T-helper 22 cell (primary cell): ENCODE results near the gene PCDH15.
"Not testable (repeated sequence)": the region's sequence is repeated elsewhere in the genome, so short reads cannot be mapped to it uniquely, and the experiment has no call there.

ENCODE experiments used
- DNase-seq: peaks from one replicate; pipeline ENCODE4 v3.0.0-alpha.2; 2020; ENCODE audit warnings: low read depth

The PCDH15 gene

DNA sequence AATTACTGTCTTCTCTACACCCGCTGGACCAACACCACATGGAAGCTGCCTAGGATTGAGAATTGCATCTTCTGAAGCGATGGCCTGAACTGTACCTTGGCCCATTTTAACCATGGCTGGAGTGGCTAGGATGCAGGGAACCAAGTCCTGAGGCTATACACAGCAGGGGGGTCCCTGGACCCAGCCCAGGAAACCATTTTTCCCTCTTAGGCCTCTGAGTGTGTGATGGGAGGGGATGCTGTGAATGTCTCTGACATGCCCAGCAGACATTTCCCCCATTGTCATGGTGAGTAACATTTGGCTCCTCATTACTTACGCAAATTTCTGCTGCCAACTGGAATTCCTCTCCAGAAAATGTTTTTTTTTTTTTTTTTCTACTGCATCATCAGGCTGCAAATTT, 822.7 kb downstream of the PCDH15 start:
- DNase-seq, result no peak

DNA sequence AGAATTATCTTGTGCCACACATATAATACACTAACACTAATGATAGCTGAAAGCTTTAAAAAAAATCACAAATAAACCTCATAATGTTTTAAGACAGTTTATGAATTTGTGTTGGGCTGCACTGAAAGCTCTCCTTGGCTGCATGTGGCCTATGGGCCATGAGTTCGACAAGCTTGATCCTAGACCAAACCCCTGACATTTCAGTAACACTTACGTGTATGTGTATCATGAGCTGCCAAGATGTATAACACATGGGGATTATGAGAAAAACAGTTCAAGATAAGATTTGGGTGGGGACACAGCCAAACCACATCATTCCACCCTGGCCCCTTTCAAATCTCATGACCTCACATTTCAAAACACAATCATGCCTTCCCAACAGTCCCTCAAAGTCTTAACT, 823.8 kb downstream of the PCDH15 start:
- DNase-seq, result no peak

- no peak for DNase-seq
Observed at GRCh38 chr10:53957401-53957800, 843.6 kb downstream of the PCDH15 start.

DNA sequence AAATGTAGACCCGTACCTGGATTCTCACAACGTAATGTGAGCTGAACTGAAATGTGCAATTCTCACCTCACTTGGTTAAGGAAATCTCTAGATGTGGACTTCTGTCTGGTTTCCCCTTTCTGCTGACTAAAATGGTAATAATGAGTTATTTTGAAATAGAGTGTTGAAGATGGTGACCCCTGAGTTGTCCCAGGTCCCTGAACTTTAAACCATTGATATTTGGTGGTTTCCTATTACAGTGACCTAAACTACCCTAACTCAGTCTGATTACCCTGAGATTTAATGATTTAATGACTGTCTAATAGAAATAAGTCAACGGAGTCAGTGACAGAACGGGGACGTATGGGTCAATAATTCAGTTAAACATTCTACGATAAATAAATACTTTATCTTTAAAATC, 845.9 kb downstream of the PCDH15 start:
- DNase-seq, result no peak

DNA sequence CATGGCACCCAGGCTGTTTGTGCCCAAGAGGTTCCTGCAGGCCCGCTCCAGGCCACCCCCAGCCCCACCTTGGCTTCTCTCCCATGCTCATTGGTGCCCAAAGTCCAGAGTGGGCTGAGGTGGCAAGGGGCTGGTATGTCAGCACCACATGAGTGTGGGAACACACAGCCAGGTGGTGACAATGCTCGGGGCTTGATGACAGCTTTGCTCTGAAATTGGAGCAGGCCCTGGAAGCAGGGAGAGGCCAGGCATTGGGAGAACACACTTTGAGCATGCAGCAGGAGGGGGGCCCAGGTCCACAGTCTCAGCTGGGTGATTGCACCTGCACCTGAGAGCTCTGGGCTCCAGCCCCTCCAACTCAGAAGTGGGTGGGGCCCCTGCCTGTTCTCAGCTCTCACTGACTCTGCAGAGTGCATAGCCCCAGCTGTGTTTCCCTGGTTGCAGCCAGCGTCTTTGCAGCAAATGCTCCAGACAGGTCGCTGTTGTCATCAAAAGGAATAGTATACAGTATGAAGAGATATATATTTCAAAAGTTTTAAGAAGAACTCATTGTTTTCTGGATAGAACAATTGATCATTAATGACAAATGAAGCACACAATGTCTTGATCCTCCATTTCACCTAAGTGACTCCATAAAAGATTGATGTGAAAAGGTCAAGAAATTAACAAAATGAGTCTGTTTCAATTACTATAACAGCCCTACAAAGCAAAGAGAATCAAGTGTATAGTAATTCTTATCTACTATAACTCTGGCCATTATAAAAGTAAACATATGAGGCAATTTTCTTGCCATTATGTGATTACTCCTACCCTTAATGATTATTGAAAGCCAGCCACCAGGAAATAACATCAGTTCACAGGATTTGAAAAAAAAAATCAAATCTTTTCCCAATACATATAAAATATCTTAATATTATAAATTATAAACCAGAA, 848.1 kb downstream of the PCDH15 start:
- DNase-seq, result no peak

- DNase-seq, result no peak
Observed at GRCh38 chr10:53939654-53940053, 861.4 kb downstream of the PCDH15 start.

DNA sequence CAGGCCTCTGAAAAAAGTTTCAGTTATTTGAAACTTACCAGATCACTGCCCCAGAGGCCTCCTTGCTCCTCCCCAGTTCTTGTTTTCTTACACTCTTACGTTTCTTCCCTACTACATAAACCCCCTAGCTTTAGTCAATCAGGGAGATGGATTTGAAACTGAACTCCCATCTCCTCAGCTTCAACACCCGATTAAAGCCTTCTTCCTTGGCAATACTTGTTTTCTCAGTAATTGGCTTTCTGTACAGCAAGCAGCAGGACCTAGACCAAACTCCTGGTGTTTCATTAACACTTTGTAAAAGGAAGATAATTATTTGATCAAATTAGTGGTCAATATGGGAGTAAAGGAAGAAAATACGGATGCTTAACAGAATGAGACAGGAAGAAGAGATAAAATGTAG, 870.4 kb downstream of the PCDH15 start:
- DNase-seq, result no peak

DNA sequence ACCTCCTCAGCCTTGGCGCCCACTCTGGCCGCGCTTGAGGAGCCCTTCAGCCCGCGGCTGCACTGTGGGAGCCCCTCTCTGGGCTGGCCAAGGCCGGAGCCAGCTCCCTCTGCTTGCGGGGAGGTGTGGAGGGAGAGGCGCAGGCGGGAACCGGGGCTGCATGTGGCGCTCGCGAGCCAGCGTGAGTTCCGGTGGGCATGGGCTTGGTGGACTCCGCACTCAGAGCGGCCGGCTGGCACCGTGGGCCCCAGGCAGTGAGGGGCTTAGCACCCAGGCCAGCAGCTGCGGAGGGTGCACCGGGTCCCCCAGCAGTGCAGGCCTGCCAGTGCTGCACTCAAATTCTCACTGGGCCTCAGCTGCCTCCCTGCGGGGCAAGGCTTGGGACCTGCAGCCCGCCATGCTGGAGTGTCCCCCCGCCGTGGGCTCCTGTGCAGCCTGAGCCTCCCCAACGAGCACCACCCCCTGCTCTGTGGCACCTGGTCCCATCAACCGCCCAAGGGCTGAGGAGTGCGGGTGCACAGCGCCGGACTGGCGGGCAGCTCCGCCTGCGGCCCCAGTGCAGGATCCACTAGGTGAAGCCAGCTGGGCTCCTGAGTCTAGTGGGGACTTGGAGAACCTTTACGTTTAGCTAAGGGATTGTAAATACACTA, 876.9 kb downstream of the PCDH15 start:
- not testable (repeated sequence) for DNase-seq

DNA sequence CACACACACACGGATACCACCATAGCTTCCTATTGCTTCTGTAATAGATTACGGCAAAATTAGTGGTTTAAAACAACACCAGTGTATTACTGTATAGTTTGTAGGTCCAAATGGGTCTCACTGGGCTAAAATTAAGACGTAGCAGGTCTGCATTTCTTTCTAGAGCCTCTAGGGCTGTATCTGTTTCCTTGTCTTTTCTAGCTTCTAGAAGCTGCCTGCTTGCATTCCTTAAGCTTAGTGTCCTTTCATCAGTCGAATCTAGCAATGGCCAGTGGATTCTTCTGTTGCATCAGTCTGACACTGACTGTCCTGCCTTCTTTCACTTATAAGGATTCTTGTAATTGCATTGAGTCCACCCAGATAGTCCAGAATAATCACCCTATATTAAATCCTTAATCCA, 882.3 kb downstream of the PCDH15 start:
- no peak for DNase-seq

- no peak for DNase-seq
Observed at GRCh38 chr10:53909791-53910190, 891.2 kb downstream of the PCDH15 start.

- no peak for DNase-seq
Observed at GRCh38 chr10:53904506-53905241, 896.4 kb downstream of the PCDH15 start.

- DNase-seq, result no peak
Observed at GRCh38 chr10:53903756-53904155, 897.3 kb downstream of the PCDH15 start.

DNA sequence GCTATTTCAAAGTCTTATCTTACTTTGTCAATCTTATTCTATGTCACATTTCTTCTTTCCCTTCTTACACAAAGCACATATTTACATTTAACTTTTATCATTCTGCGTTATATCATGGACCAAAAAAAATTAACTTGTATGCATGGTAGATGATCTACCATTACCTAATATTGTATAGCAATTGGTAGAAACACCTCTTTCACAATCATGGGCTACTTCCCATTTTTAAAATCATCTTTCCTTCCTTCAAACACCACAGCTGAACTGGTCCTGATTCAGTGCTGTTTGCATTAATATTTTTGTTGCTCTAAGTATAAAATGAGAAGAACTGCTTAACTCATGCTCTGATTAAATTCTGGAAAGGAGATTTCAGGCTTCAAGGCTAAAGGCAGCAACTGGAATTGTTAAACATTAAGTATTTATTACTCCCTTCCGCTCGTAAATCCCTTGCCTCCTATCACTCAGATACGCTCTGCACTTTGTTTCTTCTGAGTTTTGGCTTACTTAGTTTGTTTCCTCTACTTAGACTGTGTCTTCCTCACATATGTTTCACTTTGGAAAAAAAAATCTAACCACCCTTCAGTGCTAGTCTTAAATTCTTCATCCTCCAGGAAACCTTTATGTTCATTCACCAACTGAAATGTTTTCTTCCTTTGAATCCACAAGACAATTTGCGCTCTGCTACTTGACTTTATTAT, 901.4 kb downstream of the PCDH15 start:
- no peak for DNase-seq

DNA sequence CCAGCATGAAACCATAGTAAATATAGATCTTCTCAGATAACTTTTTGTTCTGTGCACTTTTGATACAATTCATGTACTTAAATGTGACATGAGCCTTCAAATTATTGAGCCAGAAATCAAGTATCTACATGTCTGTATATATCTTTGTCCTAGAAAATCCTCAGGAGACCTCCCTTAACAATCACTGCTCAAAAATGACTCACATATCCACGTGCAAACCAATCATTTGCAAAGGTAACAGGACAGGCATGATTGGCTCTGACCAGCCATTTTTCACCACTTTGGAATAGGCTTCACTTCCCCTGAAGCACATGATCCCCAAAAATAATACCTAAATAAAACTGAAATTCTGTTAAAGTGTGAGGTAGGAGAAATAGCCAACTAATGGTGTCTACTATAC, 902.5 kb downstream of the PCDH15 start:
- no peak for DNase-seq

GRCh38 chr10:53894145-53894544, 906.9 kb downstream of the PCDH15 start:
- DNase-seq, result no peak

DNA sequence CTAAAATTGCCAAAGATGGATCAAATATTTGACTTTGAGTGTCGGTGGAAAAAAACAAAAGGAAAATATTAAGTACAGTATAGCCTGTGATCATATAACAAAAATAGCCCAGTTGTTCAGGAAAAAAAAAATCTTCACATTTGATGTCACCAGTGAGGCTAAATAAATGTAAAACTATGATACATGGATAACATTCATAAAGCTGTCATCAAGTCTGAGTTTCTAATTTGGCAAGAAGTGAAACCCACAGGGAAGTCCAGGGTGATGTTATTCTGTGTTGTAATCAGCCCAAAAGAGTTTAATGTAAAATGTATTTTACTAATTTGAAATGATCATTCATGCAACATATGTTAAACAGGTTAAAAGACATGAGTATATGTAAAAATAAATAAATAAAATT, 908.0 kb downstream of the PCDH15 start:
- DNase-seq, result no peak

DNA sequence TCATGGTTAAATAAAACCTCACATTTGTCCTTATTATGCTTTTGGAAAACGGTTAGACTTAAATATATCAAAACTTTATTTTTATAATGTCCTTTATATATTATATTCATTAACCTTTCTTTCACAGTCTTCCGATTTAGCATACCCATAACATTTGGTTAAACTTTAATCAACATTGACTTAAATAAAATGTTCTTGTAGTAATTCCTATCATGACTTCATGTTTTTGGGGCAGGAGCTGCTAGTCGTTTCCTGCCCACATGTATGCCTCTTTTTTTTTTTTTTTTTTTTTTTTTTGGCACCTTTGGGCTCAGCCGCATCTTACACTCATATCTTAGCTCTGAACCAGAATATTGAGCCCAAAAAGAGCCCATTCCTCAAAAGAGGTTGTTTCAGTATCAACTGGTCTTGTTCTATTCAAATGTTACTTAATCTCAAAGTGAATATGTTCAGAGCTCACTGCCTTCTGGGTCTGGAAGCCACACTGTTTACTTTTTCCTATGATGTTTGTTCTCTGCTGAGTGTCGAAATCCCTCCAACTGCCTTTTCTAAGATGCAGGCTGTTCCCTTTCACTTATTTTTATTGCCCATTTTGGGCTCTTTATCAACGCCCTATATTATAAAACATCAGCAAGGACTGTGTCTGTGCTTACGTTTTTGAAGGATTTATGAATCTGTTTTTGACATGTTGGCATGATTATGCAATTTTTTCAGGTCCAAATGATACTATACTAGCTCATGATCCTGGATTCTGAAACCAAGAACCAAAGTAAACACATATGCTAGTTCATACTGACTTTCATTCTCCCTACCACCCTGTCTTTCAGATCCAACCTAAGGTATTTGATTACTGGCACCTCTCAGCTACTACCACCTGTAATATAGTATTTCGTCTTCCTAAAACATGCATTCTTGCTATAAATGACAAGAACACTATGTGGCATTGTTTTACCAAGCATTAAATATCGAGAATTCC, 914.4 kb downstream of the PCDH15 start:
- no peak for DNase-seq

GRCh38 chr10:53864846-53865245, 936.2 kb downstream of the PCDH15 start:
- no peak for DNase-seq

GRCh38 chr10:53852450-53853175, 948.4 kb downstream of the PCDH15 start:
- no peak for DNase-seq

- DNase-seq, result no peak
Observed at GRCh38 chr10:53846809-53847208, 954.2 kb downstream of the PCDH15 start.
